AG04449 (cell line): ENCODE results near the gene PTPN11.
A peak's percentile ranks its signal among the peaks of the same experiment; 100 is the strongest.
"Not testable (repeated sequence)": the region's sequence is repeated elsewhere in the genome, so short reads cannot be mapped to it uniquely, and the experiment has no call there.

Source experiments
- CTCF ChIA-PET: fragments of 350-600 bp; formaldehyde crosslinking; extraction: SDS; loops from one replicate; lab custom pipeline; 2021; ENCODE audit warnings: antibody characterized with exemption; lab: Yijun Ruan, JAX
- POLR2A ChIA-PET: fragments of 400-600, 350-600 bp; formaldehyde crosslinking; extraction: SDS; loops from one replicate; lab custom pipeline; 2020; ENCODE audit warnings: antibody characterized with exemption, inconsistent platforms; lab: Yijun Ruan, JAX
- DNase-seq: peaks from one replicate; pipeline ENCODE4 v3.0.0-alpha.2; 2010; ENCODE audit warnings: low read depth, low spot score
- H3K4me3 ChIP-seq: 2 replicates; pipeline ENCODE4 v1.5.1; 2011; ENCODE audit warnings: low read depth, mild to moderate bottlenecking, control low read depth, low read length
- TF ChIP-seq, protein P1 (sequence below): IDR thresholded peaks from one replicate; pipeline ENCODE4 v1.5.1; 2011; ENCODE audit warnings: mild to moderate bottlenecking, moderate library complexity, low read length, control low read depth, inconsistent platforms; ENCODE audit not compliant: insufficient read depth; ENCODE audit errors: missing control alignments

PTPN11 gene

DNA sequence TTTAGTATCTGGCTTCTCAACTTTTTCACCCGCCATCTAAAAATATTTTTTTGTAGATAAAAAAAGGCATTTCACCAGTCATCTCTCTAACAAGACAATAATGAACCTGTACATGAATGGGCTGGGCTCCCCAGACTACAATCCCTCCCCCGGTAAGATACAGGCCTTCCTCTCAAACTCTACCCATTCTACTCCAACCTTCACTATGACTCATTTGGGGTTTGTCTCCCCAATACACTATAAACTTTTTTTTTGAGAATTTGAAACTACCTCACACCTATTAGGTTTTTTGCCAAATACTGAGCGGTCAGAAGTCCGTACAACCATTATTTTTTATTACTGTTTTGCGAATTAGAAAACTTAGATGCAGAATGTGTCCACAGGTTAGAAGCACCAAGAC, 10.1 kb upstream of the PTPN11 start:
- H3K4me3 ChIP-seq = peak overlapping the region; percentile 86
- ChIA-PET CTCF (no interaction called here), POLR2A (no interaction called here)
- DNase-seq = no peak
- TF ChIP-seq, protein P1, sequence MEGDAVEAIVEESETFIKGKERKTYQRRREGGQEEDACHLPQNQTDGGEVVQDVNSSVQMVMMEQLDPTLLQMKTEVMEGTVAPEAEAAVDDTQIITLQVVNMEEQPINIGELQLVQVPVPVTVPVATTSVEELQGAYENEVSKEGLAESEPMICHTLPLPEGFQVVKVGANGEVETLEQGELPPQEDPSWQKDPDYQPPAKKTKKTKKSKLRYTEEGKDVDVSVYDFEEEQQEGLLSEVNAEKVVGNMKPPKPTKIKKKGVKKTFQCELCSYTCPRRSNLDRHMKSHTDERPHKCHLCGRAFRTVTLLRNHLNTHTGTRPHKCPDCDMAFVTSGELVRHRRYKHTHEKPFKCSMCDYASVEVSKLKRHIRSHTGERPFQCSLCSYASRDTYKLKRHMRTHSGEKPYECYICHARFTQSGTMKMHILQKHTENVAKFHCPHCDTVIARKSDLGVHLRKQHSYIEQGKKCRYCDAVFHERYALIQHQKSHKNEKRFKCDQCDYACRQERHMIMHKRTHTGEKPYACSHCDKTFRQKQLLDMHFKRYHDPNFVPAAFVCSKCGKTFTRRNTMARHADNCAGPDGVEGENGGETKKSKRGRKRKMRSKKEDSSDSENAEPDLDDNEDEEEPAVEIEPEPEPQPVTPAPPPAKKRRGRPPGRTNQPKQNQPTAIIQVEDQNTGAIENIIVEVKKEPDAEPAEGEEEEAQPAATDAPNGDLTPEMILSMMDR = no peak

DNA sequence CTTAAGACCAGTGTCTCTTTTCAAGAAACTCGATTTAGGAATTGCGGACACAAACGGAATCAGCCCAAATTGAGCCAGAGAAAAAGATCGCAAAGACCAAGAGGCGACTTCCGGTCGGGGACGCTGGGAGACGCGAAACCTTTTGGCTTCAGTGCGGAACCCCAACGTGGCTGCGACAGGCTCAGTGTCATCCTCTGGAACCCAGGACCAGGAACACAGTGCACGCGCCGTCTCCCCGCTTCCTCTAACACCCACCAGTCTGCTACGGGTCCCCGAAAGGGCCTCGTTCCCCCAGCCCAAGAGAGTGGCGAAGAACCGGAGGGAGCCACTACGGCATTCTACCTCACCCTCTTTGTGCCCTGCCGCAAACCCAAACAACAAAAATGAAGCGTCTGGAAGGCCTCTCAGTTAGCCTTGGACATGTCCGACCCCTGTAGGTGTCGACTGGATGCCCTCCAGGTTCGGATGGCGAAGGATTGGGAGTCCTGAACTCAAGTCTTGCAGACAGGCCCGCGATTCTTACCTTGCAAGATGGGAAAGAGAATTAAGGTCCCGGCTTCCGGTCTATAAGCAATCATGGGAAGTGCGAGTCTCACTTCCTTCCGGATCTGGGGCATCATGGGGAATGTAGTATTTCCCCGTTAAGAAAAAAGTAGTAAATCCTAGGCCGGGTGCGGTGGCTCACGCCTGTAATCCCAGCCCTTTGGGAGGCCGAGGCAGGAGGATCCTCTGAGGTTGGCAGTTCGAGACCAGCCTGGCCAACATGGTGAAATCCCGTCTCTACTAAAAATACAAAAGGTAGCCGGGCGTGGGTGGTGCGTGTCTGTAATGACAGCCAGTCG, 9.5 kb upstream of the PTPN11 start, which contains the start of gene RPL6:
Gene RPL6 (minus strand): TSS at position 542 of the 842 bp plus-strand sequence. CDS start 949 bp downstream, outside the sequence.
- ChIA-PET POLR2A (no interaction called here), CTCF (interaction anchor here (5.2 kb wide), 1 partner anchor 212 kb away, joined by 59 read pairs; no protein-coding TSS in a partner anchor)
- TF ChIP-seq, protein P1 = no peak
- peak; percentile 70 for DNase-seq
- peak within 1 kb of the TSS; percentile 86 for H3K4me3 ChIP-seq

DNA sequence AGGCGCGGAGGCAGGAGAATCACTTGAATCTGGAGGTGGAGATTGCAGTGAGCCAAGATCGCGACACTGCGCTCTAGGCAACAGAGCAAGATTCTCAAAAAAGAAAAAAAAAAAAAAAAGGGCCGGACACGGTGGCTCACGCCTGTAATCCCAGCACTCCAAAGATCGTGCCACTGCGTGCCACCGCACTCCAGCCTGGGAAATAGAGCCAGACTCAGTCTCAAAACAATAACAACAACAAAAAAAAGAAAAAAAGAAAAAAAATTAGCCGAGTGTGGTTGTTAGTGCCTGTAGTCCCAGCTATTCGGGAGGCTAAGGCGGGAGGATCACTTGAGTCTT, 8.9 kb upstream of the PTPN11 start:
- ChIA-PET CTCF (interaction anchor here (0.7 to 5.2 kb wide), 3 partner anchors 212 to 854 kb away, joined by 3 to 59 read pairs (median 3); no protein-coding TSS in a partner anchor), POLR2A (interaction anchor here (0.6 kb wide), 1 partner anchor 301 kb away, joined by 3 read pairs; the partner anchor contains the start of gene NAA25)
- TF ChIP-seq, protein P1 = no peak
- H3K4me3 ChIP-seq = no peak overlapping the region
- no peak for DNase-seq

DNA sequence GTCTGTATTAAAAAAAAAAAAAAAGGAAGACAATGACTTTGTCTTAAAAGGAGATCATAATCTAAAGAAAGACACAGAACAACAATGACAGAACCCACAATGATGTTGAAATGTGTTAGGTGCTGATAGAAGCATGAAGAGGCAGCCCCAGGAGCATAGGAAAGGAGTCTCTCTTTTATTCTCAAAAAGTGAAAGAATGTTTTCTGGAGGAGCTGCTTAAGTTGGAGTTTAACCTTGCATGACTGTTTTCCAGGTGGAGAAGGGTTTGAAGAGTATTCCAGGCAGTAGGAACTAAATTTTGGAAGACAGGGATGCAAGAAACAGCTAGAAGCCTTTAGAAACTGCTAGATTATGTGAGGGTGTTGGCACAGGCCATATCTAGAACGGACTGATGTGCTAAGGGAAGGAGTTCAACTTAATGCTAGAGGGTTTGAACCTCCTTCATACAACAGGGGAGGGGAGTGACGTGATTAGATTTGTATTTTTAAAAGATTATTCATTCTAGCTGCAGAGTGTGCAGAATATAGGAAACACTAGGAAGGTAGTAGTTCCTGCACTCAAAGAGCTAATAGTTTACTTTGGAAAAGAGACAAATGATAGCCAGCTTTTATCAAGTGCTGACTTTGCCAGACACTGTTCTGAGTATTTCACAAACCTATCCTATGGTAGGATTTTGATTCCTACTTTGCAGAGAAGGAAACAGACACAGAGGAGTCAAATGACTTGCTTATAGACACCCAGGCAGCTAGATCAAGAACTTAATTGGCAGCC, 4.7 kb upstream of the PTPN11 start:
- TF ChIP-seq, protein P1 = no peak
- POLR2A ChIA-PET = no interaction called here
- H3K4me3 ChIP-seq = no peak overlapping the region
- CTCF ChIA-PET = interaction anchor here (0.7 to 5.2 kb wide), 4 partner anchors 27 to 484 kb away, joined by 3 to 59 read pairs (median 3); no protein-coding TSS in a partner anchor
- DNase-seq = no peak

DNA sequence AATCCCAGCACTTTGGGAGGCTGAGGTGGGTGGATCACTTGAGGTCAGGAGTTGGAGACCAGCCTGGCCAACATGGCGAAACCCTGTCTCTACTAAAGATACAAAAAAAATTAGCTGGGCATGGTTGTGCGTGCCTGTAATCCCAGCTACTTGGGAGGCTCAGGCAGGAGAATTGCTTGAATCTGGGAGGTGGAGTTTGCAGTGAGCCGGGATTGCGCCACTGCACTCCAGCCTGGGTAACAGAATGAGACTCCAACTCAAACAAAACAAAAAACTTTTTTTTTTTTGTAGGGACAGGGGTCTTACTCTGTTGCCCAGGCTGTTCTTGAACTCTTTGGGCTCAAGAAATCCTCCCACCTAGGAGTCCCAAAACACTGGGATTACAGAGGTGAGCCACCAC, 3.3 kb upstream of the PTPN11 start:
- H3K4me3 ChIP-seq, POLR2A ChIA-PET, DNase-seq, CTCF ChIA-PET: not testable (repeated sequence)

DNA sequence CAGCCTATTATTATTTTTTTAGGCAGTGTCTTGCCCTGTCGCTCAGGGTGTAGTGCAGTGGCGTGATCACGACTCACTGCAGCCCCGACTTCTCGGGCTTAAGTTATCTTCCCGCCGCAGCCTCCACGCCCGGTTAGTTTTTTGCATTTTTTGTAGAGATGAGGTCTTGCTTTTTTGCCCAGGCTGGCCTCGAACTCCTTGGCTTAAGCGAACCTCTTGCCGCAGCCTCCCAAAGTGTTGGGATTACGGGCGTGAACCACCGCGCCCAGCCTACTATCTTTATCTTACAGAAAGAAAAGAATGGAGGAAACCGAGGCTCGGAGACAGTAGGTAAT, 507 bp upstream of the PTPN11 start:
- CTCF ChIA-PET = no interaction called here
- no peak for DNase-seq
- TF ChIP-seq, protein P1 = no peak
- POLR2A ChIA-PET = no interaction called here
- H3K4me3 ChIP-seq = peak overlapping the region; percentile 94
